Right lobe of liver (tissue), 6 donors: ENCODE data around the gene MAPT. TPM values are rescaled to one million over a fixed set of nuclear protein-coding genes. Genes with fewer than 3 reads are reported as not detected.

Source experiments
- ATAC-seq, 4 donors: fragments of 200-7000 bp; cut with Tn5 transposase; one replicate each; pipeline ENCODE4 v1.9.1; 2020; ENCODE audit warnings: mild to moderate bottlenecking in 4 of 4, moderate library complexity in 4 of 4
- DNase-seq, 3 donors: peaks; one replicate each; pipeline ENCODE4 v3.0.0-alpha.2; 2020
- H3K27ac ChIP-seq, 3 donors: fragments of 200-600 bp; one replicate each; pipeline ENCODE4 v1.8.0; 2022
- H3K27me3 ChIP-seq, 2 donors: fragments of 200-600 bp; one replicate each; pipeline ENCODE4 v1.8.0; 2022
- H3K36me3 ChIP-seq, 4 donors: fragments of 200-600 bp; sonication (generic) in 1 of 4; one replicate each; pipeline versions ENCODE4 v1.5.1 to v1.8.0; 2017 to 2022; ENCODE audit warnings: control low read depth in 1 of 4
- H3K4me1 ChIP-seq, 4 donors: fragments of 200-600 bp; sonication (generic) in 1 of 4; one replicate each; pipeline versions ENCODE4 v1.5.1 to v1.8.0; 2017 to 2022; ENCODE audit warnings: control low read depth in 1 of 4
- H3K4me3 ChIP-seq, 3 donors: fragments of 200-600 bp; one replicate each; pipeline ENCODE4 v1.8.0; 2022
- H3K9me3 ChIP-seq, 4 donors: fragments of 200-600 bp; sonication (generic) in 1 of 4; one replicate each; pipeline versions ENCODE4 v1.5.1 to v1.8.0; 2017 to 2022; ENCODE audit warnings: control low read depth in 1 of 4
- CTCF ChIP-seq, 4 donors: fragments of 200-600 bp in 3 of 4; fragments of 450-650 bp in 1 of 4; IDR thresholded peaks; one replicate each; pipeline versions ENCODE4 v1.5.1 to v1.8.0; 2016 to 2022; ENCODE audit warnings: antibody characterized with exemption in 4 of 4, mild to moderate bottlenecking in 2 of 4
- POLR2A ChIP-seq: fragments of 450-650 bp; IDR thresholded peaks from one replicate; pipeline ENCODE4 v1.6.1; 2017; ENCODE audit warnings: antibody characterized with exemption, mild to moderate bottlenecking
- WGBS: methylation state at CpG from one replicate; pipeline ENCODE4 v1.1.6; 2018; ENCODE audit warnings: low coverage, low lambda C conversion rate; ENCODE audit not compliant: insufficient coverage; ENCODE audit errors: missing lambda C conversion rate; 5-methylcytosine and 5-hydroxymethylcytosine counted together
- intact Hi-C, 2 donors: fragments of 100-400 bp; cut with DNase I; formaldehyde crosslinking; loops; one replicate each; pipeline versions ENCODE4 v1.11.2 to v1.14.1; 2022
- total RNA-seq, 6 experiments: library from RNA; depleted of rRNA in 2 of 6; stranded (reverse); fragments of >200 nt in 2 of 6; fragmentation: NEBNext Ultra II Directional in 3 of 6; extraction: Animal tissue kit (Norgen Biotek cat#: 25700) in 3 of 6; gene quantifications; one replicate each; pipeline versions ENCODE4 v1.1.0 to v1.2.4, GENCODE V29; 2016 to 2023
- donor health status: DM: no; HTN: yes; CAD: no.
- donor health status: DM: no; HTN: no; CAD: no.
- donor health status: DM: no; HTN: no; CAD: no.
- donor health status: DM: no; HTN: yes; CAD: no.
- donor health status: DM: no; HTN: yes; CAD: no.

MAPT gene
- total RNA-seq, 6 experiments from 2014 or later = 0.39 to 4.9 (median 0.59) TPM

- ATAC-seq (peak; percentile 55 to 66 (median 64)), DNase-seq (peak in 1 of 3 donors; percentile 60)
- 22% methylated on average over 7 of the region's 7 CpGs for WGBS
- TF ChIP-seq CTCF (IDR thresholded peaks at IDR 0.05) (no peak), POLR2A (no peak)
- no peaks in the 10 kb centered on the region for H3K27me3 ChIP-seq
- peaks cover 0 to 51% (median 13%) of the 10 kb centered on the region in 4 donors for H3K4me1 ChIP-seq
- H3K9me3 ChIP-seq = peaks cover 0 to 3% (median 0%) of the 10 kb centered on the region in 4 donors
- peaks cover 0 to 46% (median 12%) of the 10 kb centered on the region in 4 donors for H3K36me3 ChIP-seq
- peak overlapping the region in 1 of 3 donors; percentile 50 for H3K27ac ChIP-seq
- intact Hi-C loops = no loop called here
- H3K4me3 ChIP-seq = no peak overlapping the region
These were observed 29.3 kb downstream of the MAPT start for GRCh38 chr17:45923511-45924268.

GRCh38 chr17:45924332-45924820 is 30.0 kb downstream of the MAPT start:
- Histone ChIP-seq H3K4me1 (peaks cover 0 to 51% (median 14%) of the 10 kb centered on the region in 4 donors), H3K36me3 (peaks cover 0 to 48% (median 12%) of the 10 kb centered on the region in 4 donors), H3K4me3 (no peak overlapping the region), H3K9me3 (peaks cover 0 to 3% (median 0%) of the 10 kb centered on the region in 4 donors), H3K27me3 (no peaks in the 10 kb centered on the region), H3K27ac (peak overlapping the region in 1 of 3 donors; percentile 50)
- TF ChIP-seq POLR2A (no peak), CTCF (IDR thresholded peaks at IDR 0.05) (no peak)
- intact Hi-C loops = no loop called here
- DNase-seq (peak in 1 of 3 donors; percentile 75), ATAC-seq (peak; percentile 69 to 78 (median 74))
- WGBS = 16% methylated on average over 8 of the region's 10 CpGs

DNA sequence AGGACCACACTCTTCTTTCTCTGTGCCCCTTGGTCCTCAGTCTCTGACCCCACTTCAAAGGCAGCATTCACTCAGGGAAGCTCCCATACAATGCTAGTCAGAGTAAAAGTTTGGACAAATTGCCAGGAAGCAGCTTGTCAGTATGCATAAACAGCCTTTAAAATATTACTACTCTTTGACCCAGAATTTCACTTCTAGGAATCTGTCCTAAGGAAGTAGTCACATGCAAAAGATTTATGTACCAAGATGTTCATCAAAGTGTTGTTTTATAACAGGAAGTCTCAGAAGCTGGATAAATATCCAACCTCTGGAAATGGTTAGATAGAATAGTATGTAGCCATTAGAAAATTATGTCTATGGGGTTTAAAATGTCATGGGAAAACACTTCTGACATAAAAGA is 31.0 kb downstream of the MAPT start:
- no peak for DNase-seq
- Histone ChIP-seq H3K9me3 (peaks cover 0 to 3% (median 0%) of the 10 kb centered on the region in 4 donors), H3K27me3 (no peaks in the 10 kb centered on the region), H3K4me3 (no peak overlapping the region), H3K4me1 (peaks cover 0 to 54% (median 14%) of the 10 kb centered on the region in 4 donors), H3K36me3 (peaks cover 0 to 42% (median 11%) of the 10 kb centered on the region in 4 donors), H3K27ac (peak overlapping the region in 1 of 3 donors; percentile 50)
- intact Hi-C loops = no loop called here
- no peak for ATAC-seq
- no peak for TF ChIP-seq CTCF (IDR thresholded peaks at IDR 0.05)
- TF ChIP-seq POLR2A = no peak

DNA sequence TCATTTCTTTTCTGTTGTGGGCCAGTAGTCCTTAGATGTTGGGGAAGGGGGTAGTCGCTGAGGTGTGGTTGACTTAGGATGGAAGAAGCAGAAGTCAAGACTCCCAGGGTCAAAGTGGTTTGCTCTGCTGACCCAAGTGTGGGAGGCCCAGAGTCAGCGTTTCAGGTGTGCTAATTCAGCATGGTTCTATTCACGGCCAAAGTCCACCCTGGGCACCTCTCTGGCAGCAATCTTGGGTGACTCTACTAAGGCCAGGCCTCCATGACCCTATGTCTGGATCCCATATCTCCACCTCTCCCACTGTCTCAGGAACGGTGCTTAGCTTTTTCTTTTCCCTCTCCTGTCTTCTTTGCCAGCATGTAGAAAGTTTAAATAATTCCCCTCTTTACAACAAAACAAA is 32.9 kb downstream of the MAPT start:
- peak; percentile 71 to 75 (median 74) for ATAC-seq
- TF ChIP-seq CTCF (IDR thresholded peaks at IDR 0.05) (no peak), POLR2A (no peak)
- intact Hi-C loops = no loop called here
- Histone ChIP-seq H3K27me3 (no peaks in the 10 kb centered on the region), H3K9me3 (peaks cover 0 to 3% (median 0%) of the 10 kb centered on the region in 4 donors), H3K27ac (no peak overlapping the region), H3K4me1 (peaks cover 0 to 74% (median 14%) of the 10 kb centered on the region in 4 donors), H3K36me3 (peaks cover 0 to 25% (median 9%) of the 10 kb centered on the region in 4 donors), H3K4me3 (no peak overlapping the region)
- peak in 1 of 3 donors; percentile 82 for DNase-seq
- 37% methylated on average over 4 of the region's 4 CpGs for WGBS
